Kidney capillary endothelial cell (primary cell): ENCODE measurements around the gene SMC6.

Experiments used
- DNase-seq: peaks from one replicate; pipeline ENCODE4 v3.0.0-alpha.2; 2018; ENCODE audit warnings: low spot score

The SMC6 gene

GRCh38 chr2:17765398-17765797 is 11.8 kb upstream of the SMC6 start:
- DNase-seq, result no peak

- DNase-seq, result no peak
Measured at GRCh38 chr2:17763641-17764333, 10.2 kb upstream of the SMC6 start.

GRCh38 chr2:17762451-17762850 is 8.8 kb upstream of the SMC6 start:
- no peak for DNase-seq

- no peak for DNase-seq
Measured at GRCh38 chr2:17759805-17760204, 6.2 kb upstream of the SMC6 start.

GRCh38 chr2:17758118-17758517 is 4.5 kb upstream of the SMC6 start:
- no peak for DNase-seq

GRCh38 chr2:17757321-17757720 is 3.7 kb upstream of the SMC6 start:
- peak; percentile 66 for DNase-seq

- no peak for DNase-seq
Measured at GRCh38 chr2:17756668-17757067, 3.1 kb upstream of the SMC6 start.

- peak; percentile 30 for DNase-seq
Measured at GRCh38 chr2:17754773-17755425, 1.3 kb upstream of the SMC6 start.

- peak; percentile 25 for DNase-seq
Measured at GRCh38 chr2:17752892-17753802, 463 bp downstream of the SMC6 start.

- DNase-seq, result no peak
Measured at GRCh38 chr2:17752246-17752645, 1.4 kb downstream of the SMC6 start.

- DNase-seq, result no peak
Measured at GRCh38 chr2:17749753-17750438, 3.7 kb downstream of the SMC6 start.

- no peak for DNase-seq
Measured at GRCh38 chr2:17748745-17749144, 4.9 kb downstream of the SMC6 start.

- no peak for DNase-seq
Measured at GRCh38 chr2:17747684-17748452, 5.7 kb downstream of the SMC6 start.

GRCh38 chr2:17740203-17740602 is 13.4 kb downstream of the SMC6 start:
- DNase-seq, result no peak

GRCh38 chr2:17736989-17737388 is 16.6 kb downstream of the SMC6 start:
- DNase-seq, result peak; percentile 80

GRCh38 chr2:17735864-17736263 is 17.7 kb downstream of the SMC6 start:
- no peak for DNase-seq

- no peak for DNase-seq
Measured at GRCh38 chr2:17733599-17733998, 20.0 kb downstream of the SMC6 start.

GRCh38 chr2:17729880-17730279 is 23.7 kb downstream of the SMC6 start:
- DNase-seq, result no peak

GRCh38 chr2:17728210-17728609 is 25.4 kb downstream of the SMC6 start:
- DNase-seq, result no peak

GRCh38 chr2:17719562-17720371 is 33.8 kb downstream of the SMC6 start:
- peak; percentile 34 for DNase-seq

GRCh38 chr2:17718689-17719088 is 34.9 kb downstream of the SMC6 start:
- no peak for DNase-seq
